Right forelimb (tissue), 1 donor: ENCODE data around the gene DCST1.

Experiments
- DNase-seq: peaks from one replicate; pipeline ENCODE4 v3.0.0-alpha.2; 2018

Gene DCST1

DNA sequence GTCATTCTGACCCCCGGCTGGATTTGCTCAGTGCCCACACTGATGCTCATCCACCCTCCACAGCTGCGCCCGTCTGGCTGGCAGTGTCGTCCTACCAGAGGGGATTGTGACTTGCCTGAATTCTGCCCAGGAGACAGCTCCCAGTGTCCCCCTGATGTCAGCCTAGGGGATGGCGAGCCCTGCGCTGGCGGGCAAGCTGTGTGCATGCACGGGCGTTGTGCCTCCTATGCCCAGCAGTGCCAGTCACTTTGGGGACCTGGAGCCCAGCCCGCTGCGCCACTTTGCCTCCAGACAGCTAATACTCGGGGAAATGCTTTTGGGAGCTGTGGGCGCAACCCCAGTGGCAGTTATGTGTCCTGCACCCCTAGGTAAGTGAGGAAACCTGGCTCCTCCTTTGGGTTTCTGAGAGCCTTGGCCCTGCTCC lies 24.2 kb downstream of the DCST1 start:
- DNase-seq: no peak

DNA sequence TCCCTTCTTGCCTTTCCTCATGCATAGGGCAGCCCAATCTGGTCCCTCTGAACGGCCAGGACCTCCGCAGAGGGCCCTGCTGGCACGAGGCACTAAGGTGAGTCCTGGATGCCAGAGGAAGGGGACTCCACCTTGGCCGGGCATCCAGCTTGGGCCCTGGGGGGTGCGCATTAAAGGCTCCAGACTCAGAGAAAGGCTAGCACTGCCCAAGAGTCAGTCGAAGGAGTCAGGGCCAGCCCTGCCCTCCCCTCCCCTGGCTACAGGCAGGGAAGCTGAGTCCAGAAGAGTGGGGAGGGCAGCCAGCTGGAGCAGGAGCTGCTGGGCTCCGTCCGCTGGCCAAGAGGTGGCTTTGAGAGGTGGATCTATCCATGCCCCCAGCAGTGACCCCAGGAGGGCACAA lies 27.1 kb downstream of the DCST1 start:
- no peak for DNase-seq

DNA sequence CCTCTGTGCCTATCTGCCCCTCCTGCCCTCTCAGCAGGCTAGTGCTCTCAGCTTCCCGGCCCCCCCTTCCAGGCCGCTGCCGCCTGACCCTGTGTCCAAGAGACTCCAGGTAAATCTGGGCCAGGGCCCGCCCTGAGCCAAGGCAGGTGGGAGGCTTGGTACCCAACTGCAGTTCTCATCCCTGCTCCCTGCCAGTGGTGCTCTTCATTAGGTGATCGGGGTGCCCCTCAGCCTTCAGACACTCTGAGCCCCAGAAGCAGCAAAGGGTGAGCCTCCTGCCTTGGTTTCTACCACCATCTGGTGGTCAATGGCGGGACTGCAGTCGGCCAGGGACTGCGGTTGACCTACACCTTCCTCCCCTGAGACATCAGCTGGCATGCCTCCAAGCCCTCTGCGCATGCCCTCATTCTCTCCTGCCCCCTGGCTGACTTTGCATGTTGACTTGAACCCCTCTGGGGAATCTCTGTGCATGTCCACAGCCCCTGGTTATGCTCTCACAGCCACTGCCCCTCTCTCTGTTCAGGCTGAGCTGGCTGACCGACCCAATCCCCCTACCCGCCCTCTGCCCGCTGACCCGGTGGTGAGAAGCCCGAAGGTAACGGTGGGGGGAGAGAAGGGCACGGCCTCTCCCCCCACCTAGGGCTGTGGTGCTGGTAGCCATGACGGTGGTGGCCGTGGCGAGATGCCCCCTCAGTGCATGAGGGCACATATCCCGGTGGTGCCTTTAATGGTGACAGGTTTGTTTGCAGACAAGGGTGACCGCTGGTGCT lies 27.9 kb downstream of the DCST1 start:
- peak; percentile 92 for DNase-seq

- no peak for DNase-seq
These were observed 28.6 kb downstream of the DCST1 start for GRCh38 chr1:155062151-155062686.

DNA sequence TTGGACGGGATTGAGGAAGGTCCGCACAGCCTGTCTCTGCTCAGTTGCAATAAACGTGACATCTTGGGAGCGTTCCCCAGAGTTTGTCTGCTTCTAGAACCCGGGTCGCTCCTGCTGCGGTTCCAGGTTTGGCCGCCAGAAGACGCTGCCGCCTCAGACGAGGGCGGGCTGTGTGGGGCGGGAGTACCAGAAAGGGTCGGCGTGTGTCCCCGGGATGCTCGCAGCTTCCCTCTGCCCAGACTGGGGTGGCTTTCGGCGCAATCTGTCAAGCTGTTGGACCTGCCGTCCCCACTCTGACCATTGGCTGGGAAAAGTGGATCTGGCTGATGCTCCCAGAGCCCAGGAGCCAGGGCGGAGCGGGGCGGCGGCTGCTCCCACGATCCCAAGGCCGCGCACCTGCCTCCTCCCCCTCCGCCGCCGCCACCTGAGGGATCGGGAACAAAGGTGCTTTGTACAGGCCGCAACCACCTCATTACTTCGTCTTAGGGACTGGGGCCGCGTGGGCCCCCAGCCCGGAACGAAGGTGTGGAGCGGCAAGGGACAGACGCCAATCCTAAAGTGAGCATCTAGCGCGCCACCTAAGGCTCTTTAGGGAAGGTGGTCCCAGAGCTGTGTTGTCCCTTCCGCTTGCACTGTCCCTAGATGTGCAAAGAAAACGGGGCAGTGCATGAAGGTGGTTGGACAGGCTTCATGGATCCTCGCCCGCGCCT lies 29.2 kb downstream of the DCST1 start:
- DNase-seq: peak; percentile 83

DNA sequence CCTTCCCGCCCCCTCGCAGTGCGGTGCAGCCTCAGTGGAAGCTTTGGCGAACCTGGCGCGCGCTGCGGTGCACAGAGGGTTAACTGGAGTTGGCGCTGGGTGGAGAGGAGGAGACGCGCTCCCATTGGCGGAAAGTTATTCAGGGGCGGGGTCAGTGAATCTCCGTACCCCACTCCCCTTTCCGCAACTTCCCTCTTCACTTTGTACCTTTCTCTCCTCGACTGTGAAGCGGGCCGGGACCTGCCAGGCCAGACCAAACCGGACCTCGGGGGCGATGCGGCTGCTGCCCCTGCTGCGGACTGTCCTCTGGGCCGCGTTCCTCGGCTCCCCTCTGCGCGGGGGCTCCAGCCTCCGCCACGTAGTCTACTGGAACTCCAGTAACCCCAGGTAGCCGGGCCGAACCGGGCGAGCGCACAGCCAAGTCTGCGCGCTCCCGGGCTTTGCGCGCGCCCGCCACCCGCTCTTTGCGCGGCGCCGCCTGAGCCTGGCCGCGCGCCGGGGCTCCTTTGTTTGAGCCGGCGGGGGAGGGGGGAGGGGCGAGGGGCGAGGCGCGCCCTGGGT lies 30.0 kb downstream of the DCST1 start, which contains the start of gene EFNA4:
Gene EFNA4, plus strand, starts transcription at position 191 of the 561 bp plus-strand sequence. Its CDS starts 84 bp downstream, at position 275.
- peak; percentile 87 for DNase-seq

DNA sequence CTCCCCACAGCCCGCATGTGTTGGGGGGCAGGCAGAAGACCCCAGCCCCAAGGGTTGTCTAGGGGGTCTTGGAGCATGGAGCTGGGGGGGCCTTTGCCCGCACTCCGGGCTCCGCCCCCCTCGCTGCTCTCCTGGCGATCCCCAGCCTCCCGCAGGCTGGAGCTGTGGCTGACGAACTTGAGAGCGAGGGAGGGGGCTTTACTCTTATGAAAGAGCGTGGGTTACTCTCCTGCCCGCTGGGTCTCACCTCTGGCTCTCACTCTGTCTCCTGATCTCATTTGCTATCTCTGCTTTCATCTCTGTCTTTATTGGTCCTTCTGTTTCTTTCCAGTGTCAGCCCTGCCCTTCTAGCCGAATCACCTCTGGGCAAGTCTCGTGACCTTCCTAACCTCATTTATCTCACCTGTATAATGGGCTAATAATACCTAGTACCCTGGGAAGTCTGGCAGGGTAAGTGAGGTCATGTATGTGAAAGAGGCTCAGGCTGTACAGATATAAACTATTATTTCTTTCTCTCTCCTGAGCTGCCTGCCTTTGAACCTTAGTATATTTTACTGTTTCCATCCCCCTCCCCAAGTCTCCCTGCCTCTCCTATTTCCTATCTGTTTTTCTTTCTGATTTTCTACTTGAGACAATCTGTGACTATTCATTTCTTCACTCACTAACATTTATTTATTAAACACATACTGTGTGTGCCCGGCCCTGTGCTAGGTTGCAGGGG lies 30.6 kb downstream of the DCST1 start:
- no peak for DNase-seq

- DNase-seq: no peak
These were observed 31.3 kb downstream of the DCST1 start for GRCh38 chr1:155064832-155065429.

DNA sequence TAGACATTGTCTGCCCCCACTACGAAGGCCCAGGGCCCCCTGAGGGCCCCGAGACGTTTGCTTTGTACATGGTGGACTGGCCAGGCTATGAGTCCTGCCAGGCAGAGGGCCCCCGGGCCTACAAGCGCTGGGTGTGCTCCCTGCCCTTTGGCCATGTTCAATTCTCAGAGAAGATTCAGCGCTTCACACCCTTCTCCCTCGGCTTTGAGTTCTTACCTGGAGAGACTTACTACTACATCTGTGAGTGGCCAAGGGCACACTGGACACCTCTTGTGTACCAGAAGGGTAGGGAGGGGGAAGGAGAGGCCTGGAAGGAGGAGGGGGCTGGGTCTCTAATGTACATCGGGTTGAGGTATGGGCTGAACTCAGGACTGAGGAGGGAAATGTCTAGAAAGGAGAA lies 33.2 kb downstream of the DCST1 start:
- no peak for DNase-seq

GRCh38 chr1:155068599-155068998 lies 35.0 kb downstream of the DCST1 start:
- no peak for DNase-seq

DNA sequence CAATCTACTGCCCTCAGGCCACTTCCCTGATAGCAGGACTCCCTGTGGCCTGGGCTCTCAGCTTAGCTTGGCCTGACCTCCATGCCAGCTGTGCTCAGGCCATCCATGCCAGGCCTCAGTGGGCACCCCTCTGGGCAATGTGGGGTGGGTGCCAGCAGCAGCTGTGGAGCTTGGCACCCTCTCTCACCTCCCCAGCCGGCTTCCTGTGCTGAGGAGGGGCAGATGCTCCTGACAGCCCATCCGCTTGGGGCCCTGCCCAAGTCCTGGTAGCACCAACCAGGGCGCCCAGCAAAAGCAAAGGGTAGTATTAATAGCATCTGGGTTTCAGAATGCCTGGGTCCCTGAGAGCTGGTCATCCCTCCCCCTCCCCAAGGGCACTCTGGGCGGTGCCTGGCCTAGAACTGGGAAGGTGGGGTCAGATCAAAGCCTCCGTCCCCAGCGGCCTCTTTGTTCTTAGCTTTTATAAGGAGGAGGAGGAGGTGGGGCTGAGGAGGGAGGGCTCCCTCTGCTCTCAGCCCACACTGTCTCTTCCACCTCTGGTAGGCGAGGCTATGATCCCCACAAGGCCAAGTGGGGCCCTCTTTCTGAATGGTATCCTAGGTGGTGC lies 36.0 kb downstream of the DCST1 start:
- DNase-seq: no peak

DNA sequence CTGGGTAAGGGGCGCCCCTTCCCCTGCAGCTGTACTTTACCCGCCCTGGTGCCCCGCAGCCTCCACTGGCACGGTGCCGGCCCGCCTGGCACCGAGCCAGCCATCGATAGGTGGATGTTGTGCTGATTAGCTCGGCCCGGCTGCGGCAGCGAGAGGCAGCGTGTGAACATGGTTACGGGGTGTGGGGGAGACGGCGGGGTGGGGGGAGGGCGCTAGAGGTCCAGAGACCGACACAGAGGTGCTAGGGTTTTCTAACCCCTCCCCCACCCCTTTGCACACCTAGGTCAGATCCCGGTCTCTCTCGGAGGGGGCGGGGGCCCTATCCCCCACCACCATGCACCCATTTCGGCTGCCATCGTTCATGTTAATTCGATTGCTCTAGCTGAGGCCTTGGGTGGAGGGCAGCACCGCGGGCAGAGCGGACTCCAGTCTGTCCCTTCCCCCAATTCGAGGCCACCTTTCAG lies 36.6 kb downstream of the DCST1 start:
- no peak for DNase-seq

DNA sequence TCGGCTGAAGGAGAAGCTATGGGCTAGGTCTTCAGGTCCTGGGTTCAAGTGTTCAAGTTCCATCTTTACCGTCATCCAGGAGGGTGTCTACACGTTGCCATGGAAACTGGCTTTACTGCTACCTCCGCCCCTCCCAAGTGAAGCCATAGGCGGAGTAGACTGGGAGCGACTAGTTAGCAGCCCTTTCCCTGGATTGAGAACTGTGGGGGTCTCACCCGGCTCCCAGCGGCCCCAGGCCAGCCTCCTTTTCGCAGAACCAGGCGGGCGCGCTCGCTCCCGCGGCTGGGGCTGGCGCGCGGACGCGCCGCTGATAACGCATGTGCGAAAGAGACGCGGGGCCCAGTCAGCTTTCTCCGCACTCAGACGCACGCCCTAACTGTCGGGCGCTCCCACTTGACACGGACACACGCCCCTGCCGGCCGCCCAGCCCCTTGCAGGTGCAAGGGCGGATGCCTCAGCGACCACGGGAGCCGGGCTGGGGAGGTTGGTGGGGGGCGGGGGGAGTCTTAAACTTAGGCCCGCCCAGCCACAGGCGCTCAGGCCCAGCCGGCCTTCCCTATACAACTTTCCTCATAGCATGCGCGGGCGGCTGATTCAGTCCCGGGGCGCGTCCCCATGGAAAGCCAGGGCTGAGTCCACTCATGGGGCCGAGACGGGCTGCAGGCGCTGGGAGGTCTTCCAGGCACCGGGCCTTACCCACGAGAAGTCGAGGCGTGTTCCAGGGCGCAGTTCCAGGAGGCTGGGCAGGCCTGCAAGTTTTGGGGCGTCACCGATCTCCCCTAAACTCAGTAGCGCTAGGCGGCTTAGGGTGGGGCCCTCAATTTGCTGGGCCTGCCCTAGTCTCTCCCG lies 37.3 kb downstream of the DCST1 start:
- peak; percentile 83 for DNase-seq

DNA sequence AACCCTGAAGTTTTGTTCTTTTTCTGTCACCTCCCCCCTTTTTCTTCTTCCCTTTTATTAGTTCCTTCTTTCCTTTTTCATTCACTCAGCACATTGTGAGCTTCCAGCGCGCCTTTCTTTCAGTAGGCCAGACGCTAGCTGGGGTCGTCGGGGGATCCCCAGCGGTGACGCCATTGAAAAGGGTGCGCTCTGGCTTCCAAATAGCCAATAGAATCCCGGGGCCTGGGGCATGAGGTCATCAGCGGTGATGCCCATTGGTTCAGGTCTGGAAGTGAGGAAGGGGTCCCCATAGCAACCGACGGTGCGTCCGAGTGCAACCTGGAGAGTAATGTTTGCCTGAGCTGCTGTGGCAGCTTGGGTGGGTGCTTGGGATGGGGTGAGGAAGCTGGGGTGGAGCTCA lies 38.1 kb downstream of the DCST1 start:
- DNase-seq: no peak

GRCh38 chr1:155072531-155073289 lies 39.1 kb downstream of the DCST1 start:
- no peak for DNase-seq

- no peak for DNase-seq
These were observed 40.0 kb downstream of the DCST1 start for GRCh38 chr1:155073377-155074242.

DNA sequence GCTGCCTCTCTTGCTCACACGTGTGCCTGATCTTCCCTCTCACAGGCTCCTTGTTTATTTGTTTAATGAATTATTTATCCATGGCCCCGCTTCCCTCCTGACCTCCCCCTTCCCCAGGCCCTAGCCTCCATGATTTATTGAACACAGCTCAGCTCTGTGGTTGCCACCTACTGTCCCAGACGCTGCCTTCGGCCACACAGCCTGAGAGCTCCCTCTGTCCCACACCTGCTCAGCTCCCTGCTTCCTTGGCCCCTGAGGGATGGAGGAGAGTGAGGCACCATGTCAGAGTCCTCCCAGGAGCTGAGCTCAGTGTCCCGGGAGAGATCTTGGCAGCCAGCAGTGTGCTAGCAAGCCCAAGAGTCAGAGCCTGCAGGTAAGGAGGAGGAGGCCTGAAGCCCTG lies 41.9 kb downstream of the DCST1 start:
- no peak for DNase-seq

DNA sequence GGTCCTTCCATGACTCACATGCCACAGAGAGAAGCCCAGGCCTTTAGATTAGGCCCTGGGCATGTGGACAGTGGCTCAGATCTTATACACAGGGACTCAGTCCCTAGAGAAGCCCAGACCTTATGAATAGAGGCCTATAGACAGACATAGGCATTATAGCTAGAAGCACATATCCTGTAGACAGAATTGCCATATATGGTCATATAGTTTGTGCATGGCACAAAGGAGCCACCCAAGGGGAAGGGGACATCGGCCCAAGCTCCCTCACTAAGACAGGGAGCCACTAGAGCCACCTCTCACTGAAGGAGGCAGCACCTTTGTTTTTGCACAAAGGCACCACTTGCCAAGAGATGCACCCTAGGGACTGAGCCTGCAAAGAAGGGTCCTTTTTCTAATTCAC lies 42.7 kb downstream of the DCST1 start:
- DNase-seq: no peak

DNA sequence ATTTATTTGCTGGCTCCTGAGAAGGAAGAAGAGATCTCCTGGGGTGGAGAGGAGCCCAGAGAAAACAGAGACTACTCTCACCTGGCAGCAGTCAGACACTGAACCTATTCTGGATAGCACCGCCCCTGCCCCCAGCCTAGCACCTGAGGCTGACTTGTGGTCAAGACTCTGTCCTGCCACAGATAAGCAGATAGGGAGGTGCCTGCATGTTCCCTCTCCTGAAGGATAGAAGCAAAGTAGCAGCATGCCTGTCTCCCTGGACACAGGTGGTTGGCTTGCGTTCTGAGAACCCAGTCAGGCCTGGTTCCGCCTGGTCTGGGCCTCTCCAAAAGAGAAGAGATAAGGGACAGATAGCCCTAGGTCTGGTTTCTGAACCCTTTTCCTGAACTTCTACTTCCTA lies 43.7 kb downstream of the DCST1 start:
- no peak for DNase-seq
